ENCODE data around the gene IDH3A.

IDH3A gene

DNA sequence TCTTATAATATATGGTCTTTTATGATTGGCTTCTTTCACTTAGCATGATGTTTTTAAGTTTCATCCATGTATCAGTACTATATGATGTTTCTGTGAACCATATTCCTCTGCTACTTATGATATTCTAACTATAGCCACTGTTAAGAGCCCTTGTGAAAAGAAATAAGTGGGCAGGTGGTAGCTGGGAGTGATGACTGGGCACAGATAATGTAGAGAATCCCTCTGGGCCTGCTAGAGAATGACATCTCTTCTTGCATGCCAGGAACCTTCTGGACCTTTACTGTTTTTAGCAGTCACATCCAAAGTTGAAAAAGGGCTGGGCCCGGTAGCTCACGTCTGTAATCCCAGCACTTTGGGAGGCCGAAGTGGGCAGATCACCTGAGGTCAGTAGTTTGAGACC is 10.2 kb downstream of the IDH3A start:
- Histone ChIP-seq H3K9ac (no peak overlapping the region), H3K36me3 (ENCODE audit: insufficient read depth) (peaks cover 2% of the 10 kb centered on the region; the same call in 1 of the 2 replicates)
- TF ChIP-seq, protein P1, sequence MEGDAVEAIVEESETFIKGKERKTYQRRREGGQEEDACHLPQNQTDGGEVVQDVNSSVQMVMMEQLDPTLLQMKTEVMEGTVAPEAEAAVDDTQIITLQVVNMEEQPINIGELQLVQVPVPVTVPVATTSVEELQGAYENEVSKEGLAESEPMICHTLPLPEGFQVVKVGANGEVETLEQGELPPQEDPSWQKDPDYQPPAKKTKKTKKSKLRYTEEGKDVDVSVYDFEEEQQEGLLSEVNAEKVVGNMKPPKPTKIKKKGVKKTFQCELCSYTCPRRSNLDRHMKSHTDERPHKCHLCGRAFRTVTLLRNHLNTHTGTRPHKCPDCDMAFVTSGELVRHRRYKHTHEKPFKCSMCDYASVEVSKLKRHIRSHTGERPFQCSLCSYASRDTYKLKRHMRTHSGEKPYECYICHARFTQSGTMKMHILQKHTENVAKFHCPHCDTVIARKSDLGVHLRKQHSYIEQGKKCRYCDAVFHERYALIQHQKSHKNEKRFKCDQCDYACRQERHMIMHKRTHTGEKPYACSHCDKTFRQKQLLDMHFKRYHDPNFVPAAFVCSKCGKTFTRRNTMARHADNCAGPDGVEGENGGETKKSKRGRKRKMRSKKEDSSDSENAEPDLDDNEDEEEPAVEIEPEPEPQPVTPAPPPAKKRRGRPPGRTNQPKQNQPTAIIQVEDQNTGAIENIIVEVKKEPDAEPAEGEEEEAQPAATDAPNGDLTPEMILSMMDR (conservative IDR thresholded peaks at IDR 0.05; ENCODE audit: low read depth, low read length): no peak

DNA sequence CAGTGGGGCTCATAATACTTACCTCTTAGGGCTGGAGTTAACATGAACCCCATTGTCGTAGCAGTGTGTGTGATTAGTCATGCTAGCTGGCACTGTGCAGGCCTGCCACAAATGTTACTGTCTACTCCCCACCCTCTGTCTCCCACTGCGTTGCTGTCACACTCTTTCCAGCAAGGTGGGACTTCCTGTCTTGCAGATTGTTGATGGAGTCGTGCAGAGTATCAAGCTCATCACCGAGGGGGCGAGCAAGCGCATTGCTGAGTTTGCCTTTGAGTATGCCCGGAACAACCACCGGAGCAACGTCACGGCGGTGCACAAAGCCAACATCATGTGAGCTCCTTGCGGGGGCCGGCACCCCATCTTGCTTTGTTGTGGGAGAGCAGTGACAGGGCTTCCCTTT is 12.9 kb downstream of the IDH3A start:
- Histone ChIP-seq H3K4me3 (IDR thresholded peaks at IDR 0.05; ENCODE audit: insufficient read depth, low read depth, low read length) (no peak overlapping the region), H3K27me3 (ENCODE audit: insufficient read depth, low read depth) (no peaks in the 10 kb centered on the region), H3K9ac (no peak overlapping the region), H3K4me2 (no peak overlapping the region), H3K4me1 (ENCODE audit: low read depth, poor library complexity, severe bottlenecking) (peaks cover 11% of the 10 kb centered on the region), H3K27ac (no peak overlapping the region), H2AFZ (ENCODE audit: low read depth) (no peak overlapping the region), H3K36me3 (ENCODE audit: insufficient read depth) (peaks cover 2% of the 10 kb centered on the region; the same call in 1 of the 2 replicates), H4K20me1 (ENCODE audit: insufficient read depth) (no peaks in the 10 kb centered on the region), H3K79me2 (ENCODE audit: insufficient read depth, low read depth) (no peaks in the 10 kb centered on the region)
- TF ChIP-seq, protein P1 (conservative IDR thresholded peaks at IDR 0.05; ENCODE audit: low read depth, low read length): no peak

More for the DNA sequence above, 10.2 kb downstream of the IDH3A start:
- H3K79me2 ChIP-seq (ENCODE audit: insufficient read depth, low read depth): peaks cover 4% of the 10 kb centered on the region; the same call in 1 of the 2 replicates
- no peak overlapping the region for H2AFZ ChIP-seq (ENCODE audit: low read depth)
- H3K4me1 ChIP-seq (ENCODE audit: low read depth, poor library complexity, severe bottlenecking): peaks cover 11% of the 10 kb centered on the region
- no peak overlapping the region for H3K4me3 ChIP-seq (IDR thresholded peaks at IDR 0.05; ENCODE audit: insufficient read depth, low read depth, low read length)
- H3K27me3 ChIP-seq (ENCODE audit: insufficient read depth, low read depth): no peaks in the 10 kb centered on the region
- no peak overlapping the region for H3K4me2 ChIP-seq
- H3K27ac ChIP-seq: no peak overlapping the region
- 0 out of 2 replicates have a peak, but pooled peaks cover 3% of the 10 kb centered on the region for H4K20me1 ChIP-seq (ENCODE audit: insufficient read depth)

DNA sequence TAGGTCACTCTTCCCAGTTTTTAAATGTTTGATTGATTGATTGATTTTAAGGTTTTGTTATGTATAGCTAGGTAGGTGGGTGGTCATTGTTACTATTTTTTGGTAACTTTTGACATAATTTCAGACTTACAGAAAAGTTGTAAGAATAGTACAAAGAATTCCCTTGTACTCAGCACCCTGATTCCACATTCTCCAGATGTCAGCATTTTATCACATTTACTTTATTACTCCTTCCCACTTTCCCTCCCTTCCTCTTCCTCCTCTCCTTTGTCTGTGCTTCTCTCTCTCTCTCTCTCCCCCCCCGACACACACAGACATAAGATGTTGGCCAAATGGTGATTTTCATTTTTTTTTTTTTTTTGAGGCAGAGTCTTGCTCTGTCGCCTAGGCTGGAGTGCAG is 14.8 kb downstream of the IDH3A start:
- Histone ChIP-seq H3K9ac (no peak overlapping the region), H4K20me1 (ENCODE audit: insufficient read depth) (no peaks in the 10 kb centered on the region), H3K27me3 (ENCODE audit: insufficient read depth, low read depth) (no peaks in the 10 kb centered on the region), H2AFZ (ENCODE audit: low read depth) (no peak overlapping the region), H3K4me3 (IDR thresholded peaks at IDR 0.05; ENCODE audit: insufficient read depth, low read depth, low read length) (no peak overlapping the region), H3K4me2 (no peak overlapping the region), H3K36me3 (ENCODE audit: insufficient read depth) (no peaks in the 10 kb centered on the region), H3K79me2 (ENCODE audit: insufficient read depth, low read depth) (no peaks in the 10 kb centered on the region), H3K27ac (no peak overlapping the region), H3K4me1 (ENCODE audit: low read depth, poor library complexity, severe bottlenecking) (peaks cover 25% of the 10 kb centered on the region)
- TF ChIP-seq, protein P1 (conservative IDR thresholded peaks at IDR 0.05; ENCODE audit: low read depth, low read length): no peak

DNA sequence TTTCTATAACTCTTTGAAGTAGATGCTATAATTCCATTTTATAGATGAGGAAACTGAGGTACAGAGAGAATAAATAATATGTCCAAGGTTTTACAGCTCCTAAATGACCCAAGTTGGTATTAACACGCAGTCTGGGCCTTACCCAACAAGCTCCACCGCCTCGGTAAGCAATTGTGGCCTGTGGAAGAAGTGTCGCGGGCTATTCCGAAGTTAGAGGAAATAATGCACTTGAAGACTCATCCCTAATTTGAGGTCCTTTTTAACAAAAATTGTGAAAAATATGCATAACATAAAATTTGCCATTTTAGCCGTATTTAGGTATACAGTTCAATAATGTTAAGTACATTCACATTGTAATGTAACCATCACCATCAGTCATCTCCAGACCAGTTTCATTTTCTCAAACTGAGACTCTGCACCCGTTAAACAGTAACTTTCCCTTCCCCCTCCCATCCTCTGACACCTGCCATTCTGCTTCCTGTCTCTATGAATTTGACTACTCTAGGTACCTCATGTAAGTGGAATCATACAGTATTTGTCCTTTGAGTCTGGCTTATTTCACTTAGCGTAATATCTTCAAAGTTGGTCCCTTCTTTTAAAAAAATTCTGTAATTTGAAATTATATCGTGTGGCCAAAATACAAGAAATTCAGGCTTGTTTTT is 18.2 kb downstream of the IDH3A start:
- TF ChIP-seq, protein P1 (conservative IDR thresholded peaks at IDR 0.05; ENCODE audit: low read depth, low read length): no peak
- Histone ChIP-seq H3K36me3 (ENCODE audit: insufficient read depth) (no peaks in the 10 kb centered on the region), H3K27ac (no peak overlapping the region), H3K27me3 (ENCODE audit: insufficient read depth, low read depth) (no peaks in the 10 kb centered on the region), H3K79me2 (ENCODE audit: insufficient read depth, low read depth) (no peaks in the 10 kb centered on the region), H3K4me3 (IDR thresholded peaks at IDR 0.05; ENCODE audit: insufficient read depth, low read depth, low read length) (no peak overlapping the region), H3K4me2 (no peak overlapping the region), H3K4me1 (ENCODE audit: low read depth, poor library complexity, severe bottlenecking) (peaks cover 57% of the 10 kb centered on the region), H4K20me1 (ENCODE audit: insufficient read depth) (no peaks in the 10 kb centered on the region), H2AFZ (ENCODE audit: low read depth) (no peak overlapping the region), H3K9ac (no peak overlapping the region)
